Measurements from ENCODE around the gene YBEY. TPM values are rescaled to one million over a fixed set of nuclear protein-coding genes. Genes with fewer than 3 reads are reported as not detected.

YBEY gene
- total and polyA plus RNA-seq, 2 of the 8 experiments (the other 6 are each of a cell fraction or from before 2014, with no cell fraction given): 26.9 to 31.9 TPM

GRCh38 chr21:46252840-46253239 is 33.3 kb upstream of the YBEY start:
- TF ChIP-seq ASH2L (IDR thresholded peaks at IDR 0.05; ENCODE audit: low read length) (no peak), KDM4A (IDR thresholded peaks at IDR 0.05; ENCODE audit: low read depth, low read length, severe bottlenecking) (no peak), BRCA1 (IDR thresholded peaks at IDR 0.05; ENCODE audit: low read depth, low read length) (no peak)
- Histone ChIP-seq H3K18ac (ENCODE audit: extremely low read depth, low read length) (no peak overlapping the region), H4K91ac (replicated peaks; ENCODE audit: insufficient read length, low read length) (no peak overlapping the region), H3K9me3 (ENCODE audit: insufficient read depth in 2 of 2, low read depth in 1 of 2, low read length in 1 of 2) (no peaks in the 10 kb centered on the region), H3K23ac (ENCODE audit: insufficient read length) (no peak overlapping the region), H3K4me3 (ENCODE audit: extremely low read depth in 1 of 4, insufficient read depth in 2 of 4, low read depth in 3 of 4, low read length in 4 of 4) (no peak overlapping the region), H3K4ac (replicated peaks; ENCODE audit: insufficient read length, low read depth, low read length) (no peak overlapping the region), H2AK5ac (ENCODE audit: low read depth, low read length) (no peak overlapping the region), H2AFZ (ENCODE audit: low read length) (no peak overlapping the region), H2BK15ac (ENCODE audit: low read length) (no peak overlapping the region), H3K4me1 (replicated peaks in 1 of 4; ENCODE audit: control insufficient read depth in 3 of 4, insufficient read depth in 4 of 4, low read length in 3 of 4) (no peaks in the 10 kb centered on the region), H3K79me1 (ENCODE audit: low read depth, low read length) (no peaks in the 10 kb centered on the region), H3K56ac (replicated peaks; ENCODE audit: insufficient read length, low read depth, low read length) (no peak overlapping the region), H4K20me1 (replicated peaks in 1 of 2; ENCODE audit: control insufficient read depth in 1 of 2, insufficient read depth in 2 of 2, low read length in 2 of 2) (peaks cover 5 to 9% of the 10 kb centered on the region in 2 experiments), H2BK120ac (replicated peaks; ENCODE audit: low read depth, low read length) (no peak overlapping the region), H3K27ac (ENCODE audit: low read depth, low read length) (no peak overlapping the region), H3K4me2 (ENCODE audit: insufficient read depth in 1 of 2, low read depth in 2 of 2, low read length in 2 of 2) (no peak overlapping the region), H4K8ac (ENCODE audit: extremely low read depth, insufficient read depth, low read length) (no peak overlapping the region), H3K36me3 (ENCODE audit: control insufficient read depth in 2 of 4, insufficient read depth in 4 of 4, low read length in 3 of 4) (peaks cover 13 to 91% (median 52%) of the 10 kb centered on the region in 4 experiments), H3K27me3 (replicated peaks in 1 of 4; ENCODE audit: control insufficient read depth in 3 of 4, extremely low read depth in 1 of 4, insufficient read depth in 3 of 4, low read length in 3 of 4) (no peaks in the 10 kb centered on the region), H3K9ac (replicated peaks in 1 of 4; ENCODE audit: extremely low read depth in 1 of 4, low read depth in 3 of 4, low read length in 3 of 4) (no peak overlapping the region), H2BK12ac (ENCODE audit: low read depth, low read length) (no peak overlapping the region), H3K14ac (ENCODE audit: insufficient read length) (no peak overlapping the region), H4K5ac (ENCODE audit: insufficient read length, low read depth, low read length) (no peak overlapping the region), H2BK20ac (ENCODE audit: low read length) (no peak overlapping the region), H3K23me2 (ENCODE audit: low read depth, low read length) (no peaks in the 10 kb centered on the region), H2BK5ac (ENCODE audit: low read depth, low read length) (no peak overlapping the region), H3K79me2 (ENCODE audit: control insufficient read depth in 1 of 2, insufficient read depth in 2 of 2, low read length in 2 of 2) (no peaks in the 10 kb centered on the region)
- ChIA-PET CTCF (ENCODE audit: partially characterized antibody) (interaction anchor here (0.7 to 2.0 kb wide), 9 partner anchors 22 to 106 kb away, joined by 3 to 6 read pairs (median 3); no protein-coding TSS in a partner anchor), POLR2A (ENCODE audit: partially characterized antibody) (interaction anchor here (0.5 to 1.7 kb wide), 5 partner anchors 9 to 921 kb away, joined by 3 to 9 read pairs (median 3); no protein-coding TSS in a partner anchor)
- FAIRE-seq (no peak), DNase-seq (ENCODE audit: low read depth in 1 of 2, low spot score in 2 of 2) (no peak)
- WGBS, 2 experiments (ENCODE audit: extremely low coverage in 1 of 2, insufficient coverage in 1 of 2, insufficient read length in 1 of 2, insufficient replicate concordance in 2 of 2, low coverage in 1 of 2, low lambda C conversion rate in 2 of 2, missing lambda C conversion rate in 1 of 2): 93% methylated on average over 4 of the region's 4 CpGs; no CpG with 5 or more reads in 1 of the 2 experiments

Data from H1 (cell line).